DOHH2 (cell line): ENCODE results near the gene CBLC.
"Not testable (repeated sequence)": the region's sequence is repeated elsewhere in the genome, so short reads cannot be mapped to it uniquely, and the experiment has no call there.

ENCODE experiments used
- H3F3A ChIP-seq: fragments of 200-600 bp; sonication (generic), shearing (Covaris generic); 2 replicates; pipeline ENCODE4 v1.6.0; 2016; ENCODE audit warnings: antibody characterized with exemption, mild to moderate bottlenecking; ENCODE audit not compliant: control insufficient read depth, insufficient read depth
- H3K27ac ChIP-seq: fragments of 200-600 bp; sonication (generic); 2 replicates; pipeline ENCODE4 v1.5.1; 2014; ENCODE audit warnings: low read depth, mild to moderate bottlenecking, low read length, moderate library complexity
- H3K27me3 ChIP-seq: fragments of 200-600 bp; sonication (generic); 2 replicates; pipeline ENCODE4 v1.6.1; 2014; ENCODE audit warnings: mild to moderate bottlenecking, low read length, mixed read lengths; ENCODE audit not compliant: control insufficient read depth
- H3K36me3 ChIP-seq: fragments of 200-600 bp; sonication (generic); 2 replicates; pipeline ENCODE4 v1.6.1; 2014; ENCODE audit warnings: mild to moderate bottlenecking, low read length, moderate library complexity, mixed read lengths; ENCODE audit not compliant: control insufficient read depth
- H3K4me1 ChIP-seq: fragments of 200-600 bp; sonication (generic); 2 replicates; pipeline ENCODE4 v1.6.1; 2014; ENCODE audit warnings: mild to moderate bottlenecking, low read length, mixed read lengths; ENCODE audit not compliant: control insufficient read depth
- H3K4me2 ChIP-seq: fragments of 200-600 bp; sonication (generic); 2 replicates; pipeline ENCODE4 v1.6.0; 2014; ENCODE audit warnings: mild to moderate bottlenecking, low read length, moderate library complexity
- H3K4me3 ChIP-seq: fragments of 200-600 bp; sonication (generic); 2 replicates; pipeline ENCODE4 v1.5.1; 2014; ENCODE audit warnings: mild to moderate bottlenecking, low read length, mixed read lengths
- H3K79me2 ChIP-seq: fragments of 200-600 bp; sonication (generic); 2 replicates; pipeline ENCODE4 v1.6.1; 2014; ENCODE audit warnings: mild to moderate bottlenecking, low read length, mixed read lengths; ENCODE audit not compliant: control insufficient read depth
- H3K9me2 ChIP-seq: fragments of 200-600 bp; sonication (generic); replicated peaks from 2 replicates; pipeline ENCODE4 v1.6.1; 2014; ENCODE audit warnings: mild to moderate bottlenecking, low read length, mixed read lengths; ENCODE audit not compliant: control insufficient read depth
- H3K9me3 ChIP-seq: fragments of 200-600 bp; sonication (generic); 2 replicates; pipeline ENCODE4 v1.6.1; 2014; ENCODE audit warnings: antibody characterized with exemption, low read length, mixed read lengths; ENCODE audit not compliant: control insufficient read depth, insufficient read depth
- H4K20me1 ChIP-seq: fragments of 200-600 bp; sonication (generic); 2 replicates; pipeline ENCODE4 v1.6.0; 2014; ENCODE audit warnings: low read depth, mild to moderate bottlenecking, antibody characterized with exemption, low read length, moderate library complexity; ENCODE audit not compliant: control insufficient read depth, insufficient read depth
- EZH2phosphoT487 ChIP-seq: fragments of 200-600 bp; sonication (generic); IDR thresholded peaks from 2 replicates; pipeline ENCODE4 v1.6.1; 2017; ENCODE audit warnings: borderline replicate concordance, mild to moderate bottlenecking, antibody characterized with exemption, low read length, moderate library complexity, mixed read lengths
- TF ChIP-seq, protein P1 (sequence below): fragments of 200-600 bp; sonication (generic); IDR thresholded peaks from one replicate; pipeline ENCODE4 v1.5.1; 2014; ENCODE audit warnings: antibody characterized with exemption, mild to moderate bottlenecking, low read depth, low read length; ENCODE audit not compliant: poor library complexity, severe bottlenecking

The CBLC gene

DNA sequence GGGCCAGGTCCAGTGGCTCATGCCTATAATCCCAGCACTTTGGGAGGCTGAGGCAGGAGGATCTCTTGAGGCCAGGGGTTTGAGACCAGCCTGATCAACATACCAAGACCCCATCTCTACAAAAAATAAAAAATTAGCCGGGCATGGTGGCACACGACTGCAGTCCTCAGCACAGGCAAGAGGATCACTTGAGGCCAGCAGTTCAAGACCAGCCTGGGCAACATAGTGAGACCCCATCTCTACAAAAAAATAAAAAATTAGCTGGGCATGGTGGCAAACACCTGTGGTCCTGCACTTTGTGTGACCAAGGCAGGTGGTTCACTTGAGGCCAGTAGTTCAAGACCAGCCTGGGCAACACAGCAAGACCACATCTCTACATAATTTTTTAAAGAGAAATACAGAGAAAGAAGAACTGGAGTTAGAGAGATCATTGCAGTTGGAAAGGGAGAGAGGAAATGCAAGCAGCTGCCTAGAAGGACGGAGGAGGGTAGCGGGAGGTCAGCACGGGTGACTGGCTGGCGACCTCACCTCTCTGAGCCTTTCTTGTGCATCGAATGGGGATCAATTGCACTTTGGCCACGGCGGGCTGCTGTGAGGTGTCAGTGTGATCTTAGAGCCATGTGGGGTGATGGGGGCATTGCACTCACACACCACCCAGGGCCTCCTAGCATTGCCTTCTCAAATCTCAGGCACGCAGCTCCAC is 45.1 kb downstream of the CBLC start:
- Histone ChIP-seq H3K36me3 (no peaks in the 10 kb centered on the region), H3K9me2 (no peaks in the 10 kb centered on the region), H3F3A (no peaks in the 10 kb centered on the region), H4K20me1 (no peaks in the 10 kb centered on the region), H3K9me3 (no peaks in the 10 kb centered on the region), H3K4me2 (no peak overlapping the region), H3K4me1 (no peaks in the 10 kb centered on the region), H3K79me2 (no peaks in the 10 kb centered on the region), H3K27ac (no peak overlapping the region), H3K4me3 (no peak overlapping the region), H3K27me3 (peaks cover 2% of the 10 kb centered on the region; the same call in 1 of the 2 replicates)
- no peak for TF ChIP-seq EZH2phosphoT487
- TF ChIP-seq, protein P1, sequence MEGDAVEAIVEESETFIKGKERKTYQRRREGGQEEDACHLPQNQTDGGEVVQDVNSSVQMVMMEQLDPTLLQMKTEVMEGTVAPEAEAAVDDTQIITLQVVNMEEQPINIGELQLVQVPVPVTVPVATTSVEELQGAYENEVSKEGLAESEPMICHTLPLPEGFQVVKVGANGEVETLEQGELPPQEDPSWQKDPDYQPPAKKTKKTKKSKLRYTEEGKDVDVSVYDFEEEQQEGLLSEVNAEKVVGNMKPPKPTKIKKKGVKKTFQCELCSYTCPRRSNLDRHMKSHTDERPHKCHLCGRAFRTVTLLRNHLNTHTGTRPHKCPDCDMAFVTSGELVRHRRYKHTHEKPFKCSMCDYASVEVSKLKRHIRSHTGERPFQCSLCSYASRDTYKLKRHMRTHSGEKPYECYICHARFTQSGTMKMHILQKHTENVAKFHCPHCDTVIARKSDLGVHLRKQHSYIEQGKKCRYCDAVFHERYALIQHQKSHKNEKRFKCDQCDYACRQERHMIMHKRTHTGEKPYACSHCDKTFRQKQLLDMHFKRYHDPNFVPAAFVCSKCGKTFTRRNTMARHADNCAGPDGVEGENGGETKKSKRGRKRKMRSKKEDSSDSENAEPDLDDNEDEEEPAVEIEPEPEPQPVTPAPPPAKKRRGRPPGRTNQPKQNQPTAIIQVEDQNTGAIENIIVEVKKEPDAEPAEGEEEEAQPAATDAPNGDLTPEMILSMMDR, result no peak

DNA sequence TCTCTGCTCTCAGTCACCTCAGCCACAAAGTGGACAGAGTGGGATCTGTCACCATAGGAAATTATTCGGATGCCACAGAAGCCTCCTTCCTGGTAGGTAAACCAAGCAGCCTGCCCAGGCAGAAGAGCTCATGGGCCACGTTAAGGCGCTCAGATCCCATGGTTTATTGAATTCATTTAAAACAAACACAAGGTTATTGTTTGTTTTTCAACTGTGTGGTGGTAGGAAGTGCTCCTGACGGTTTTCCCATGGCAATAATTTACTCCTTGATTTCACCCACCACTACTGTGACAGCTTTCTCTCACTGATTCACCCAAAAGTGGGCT is 45.6 kb downstream of the CBLC start:
- Histone ChIP-seq H3K27ac (no peak overlapping the region), H3K4me3 (no peak overlapping the region), H4K20me1 (no peaks in the 10 kb centered on the region), H3K79me2 (no peaks in the 10 kb centered on the region), H3K36me3 (no peaks in the 10 kb centered on the region), H3K27me3 (peaks cover 2% of the 10 kb centered on the region; the same call in 1 of the 2 replicates), H3K9me3 (no peaks in the 10 kb centered on the region), H3K4me1 (no peaks in the 10 kb centered on the region), H3K9me2 (no peaks in the 10 kb centered on the region), H3F3A (no peaks in the 10 kb centered on the region), H3K4me2 (no peak overlapping the region)
- no peak for TF ChIP-seq EZH2phosphoT487
- TF ChIP-seq, protein P1, result no peak

DNA sequence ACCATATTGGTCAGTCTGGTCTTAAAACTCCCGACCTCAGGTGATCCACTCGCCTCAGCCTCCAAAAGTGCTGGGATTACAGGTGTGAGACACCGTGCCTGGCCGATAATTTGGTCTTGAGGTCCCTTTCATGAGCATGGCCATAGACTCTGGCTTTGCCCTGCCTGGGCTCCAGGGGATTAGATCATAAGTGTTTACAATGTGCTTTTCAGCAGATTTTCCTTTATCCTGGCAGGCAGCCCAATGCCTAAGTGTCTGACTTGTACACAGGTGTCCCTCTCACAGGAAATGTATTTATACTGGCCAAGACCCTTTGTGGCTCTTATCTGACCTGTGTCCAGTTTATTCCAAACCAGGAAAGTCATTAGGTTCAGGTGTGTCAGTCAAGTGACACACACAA is 47.1 kb downstream of the CBLC start:
- H3K36me3 ChIP-seq, result no peaks in the 10 kb centered on the region
- H3K79me2 ChIP-seq, result no peaks in the 10 kb centered on the region
- TF ChIP-seq EZH2phosphoT487, result no peak
- TF ChIP-seq, protein P1, result no peak
- H3K9me3 ChIP-seq, result no peaks in the 10 kb centered on the region
- H3K27ac ChIP-seq, result no peak overlapping the region
- no peaks in the 10 kb centered on the region for H4K20me1 ChIP-seq
- H3K27me3 ChIP-seq, result peaks cover 2% of the 10 kb centered on the region; the same call in 1 of the 2 replicates
- no peaks in the 10 kb centered on the region for H3K4me1 ChIP-seq
- H3K4me3 ChIP-seq, result no peak overlapping the region
- no peaks in the 10 kb centered on the region for H3F3A ChIP-seq
- no peak overlapping the region for H3K4me2 ChIP-seq
- no peaks in the 10 kb centered on the region for H3K9me2 ChIP-seq

DNA sequence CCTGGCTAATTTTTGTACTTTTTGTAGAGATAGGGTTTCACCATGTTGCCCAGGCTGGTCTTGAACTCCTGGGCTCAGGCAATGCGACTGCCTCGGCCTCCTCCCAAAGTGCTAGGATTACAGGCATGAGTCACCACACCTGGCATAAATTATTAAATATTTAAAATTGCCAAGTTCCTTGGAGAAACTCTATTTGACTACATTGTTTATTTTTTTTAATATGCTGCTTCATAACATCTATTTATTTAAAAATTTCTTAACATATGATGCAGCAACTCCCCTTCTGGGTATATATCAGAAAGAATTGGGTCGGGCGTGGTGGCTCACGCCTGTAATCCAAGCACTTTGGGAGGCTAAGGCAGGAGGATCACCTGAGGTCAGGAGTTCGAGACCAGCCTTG is 55.2 kb downstream of the CBLC start:
- not testable (repeated sequence) for H3K36me3 ChIP-seq, H4K20me1 ChIP-seq, H3K4me1 ChIP-seq, H3K79me2 ChIP-seq, H3K4me3 ChIP-seq, H3K9me2 ChIP-seq, H3K9me3 ChIP-seq, H3K27me3 ChIP-seq, H3K27ac ChIP-seq, H3K4me2 ChIP-seq, H3F3A ChIP-seq

DNA sequence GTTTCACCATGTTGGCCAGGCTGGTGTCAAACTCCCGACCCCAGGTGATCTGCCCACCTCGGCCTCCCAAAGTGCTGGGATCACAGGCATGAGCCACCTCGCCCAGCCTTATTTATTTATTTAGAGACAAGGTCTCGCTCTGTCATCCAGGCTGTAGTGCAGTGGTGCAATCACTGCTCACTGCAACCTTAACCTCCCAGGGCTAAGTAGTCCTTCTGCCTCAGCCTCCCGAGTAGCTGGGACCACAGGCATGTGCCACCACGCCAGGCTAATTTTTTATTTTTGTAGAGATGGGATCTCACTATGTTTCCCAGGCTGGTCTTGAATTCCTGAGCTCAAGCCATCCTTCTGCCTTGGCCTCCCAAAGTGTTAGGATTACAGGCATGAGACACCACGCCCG is 56.7 kb downstream of the CBLC start:
- not testable (repeated sequence) for H3K27me3 ChIP-seq, H3K27ac ChIP-seq, H4K20me1 ChIP-seq, H3K4me3 ChIP-seq, H3K4me1 ChIP-seq, H3K36me3 ChIP-seq, H3K9me2 ChIP-seq, H3K79me2 ChIP-seq, H3K9me3 ChIP-seq, H3K4me2 ChIP-seq, H3F3A ChIP-seq
